Uterus (tissue), 2 donors: Measurements from ENCODE around the gene GAD1.

Experiments used
- POLR2A ChIP-seq, 2 donors: fragments of 450-650 bp; IDR thresholded peaks; one replicate each; pipeline ENCODE4 v1.6.1; 2016; ENCODE audit warnings: antibody characterized with exemption in 2 of 2, mild to moderate bottlenecking in 1 of 2, moderate library complexity in 1 of 2
- TF ChIP-seq, protein P1 (sequence below), 4 experiments: fragments of 200-600 bp in 2 of 4; fragments of 450-650 bp in 2 of 4; sonication (generic) in 2 of 4; IDR thresholded peaks; one replicate each; pipeline ENCODE4 v1.5.1; 2016 to 2019; ENCODE audit warnings: antibody characterized with exemption in 4 of 4, mild to moderate bottlenecking in 2 of 4, moderate library complexity in 1 of 4

DNA sequence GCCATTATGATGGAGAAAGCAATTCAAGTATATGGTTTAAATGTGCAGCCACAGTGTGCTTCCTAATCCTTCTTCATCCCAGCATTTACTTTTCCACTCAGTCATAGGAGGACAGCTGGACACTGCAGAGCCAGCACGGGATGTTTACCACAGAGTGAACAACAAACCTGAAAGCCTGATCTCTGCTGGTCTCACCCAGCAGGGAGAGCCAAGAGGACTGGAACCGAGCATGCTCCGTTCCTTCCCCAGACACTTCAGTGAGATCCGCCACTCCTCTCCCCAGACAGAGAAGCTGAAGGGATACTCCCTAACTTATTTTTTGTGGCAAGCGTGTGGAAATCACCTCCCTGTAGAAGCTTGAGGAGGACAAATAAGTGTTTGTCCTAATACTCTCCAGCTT is 89.2 kb downstream of the GAD1 start:
- TF ChIP-seq, protein P1, sequence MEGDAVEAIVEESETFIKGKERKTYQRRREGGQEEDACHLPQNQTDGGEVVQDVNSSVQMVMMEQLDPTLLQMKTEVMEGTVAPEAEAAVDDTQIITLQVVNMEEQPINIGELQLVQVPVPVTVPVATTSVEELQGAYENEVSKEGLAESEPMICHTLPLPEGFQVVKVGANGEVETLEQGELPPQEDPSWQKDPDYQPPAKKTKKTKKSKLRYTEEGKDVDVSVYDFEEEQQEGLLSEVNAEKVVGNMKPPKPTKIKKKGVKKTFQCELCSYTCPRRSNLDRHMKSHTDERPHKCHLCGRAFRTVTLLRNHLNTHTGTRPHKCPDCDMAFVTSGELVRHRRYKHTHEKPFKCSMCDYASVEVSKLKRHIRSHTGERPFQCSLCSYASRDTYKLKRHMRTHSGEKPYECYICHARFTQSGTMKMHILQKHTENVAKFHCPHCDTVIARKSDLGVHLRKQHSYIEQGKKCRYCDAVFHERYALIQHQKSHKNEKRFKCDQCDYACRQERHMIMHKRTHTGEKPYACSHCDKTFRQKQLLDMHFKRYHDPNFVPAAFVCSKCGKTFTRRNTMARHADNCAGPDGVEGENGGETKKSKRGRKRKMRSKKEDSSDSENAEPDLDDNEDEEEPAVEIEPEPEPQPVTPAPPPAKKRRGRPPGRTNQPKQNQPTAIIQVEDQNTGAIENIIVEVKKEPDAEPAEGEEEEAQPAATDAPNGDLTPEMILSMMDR (IDR thresholded peaks at IDR 0.05), result no peak
- no peak for TF ChIP-seq POLR2A (IDR thresholded peaks at IDR 0.05)
